Neural cell (in vitro differentiated cells): ENCODE data around the gene SLC24A3. TPM values are rescaled to one million over a fixed set of nuclear protein-coding genes. Genes with fewer than 3 reads are reported as not detected.

ENCODE experiments used
- H2AFZ ChIP-seq: fragments of 200-600, 300-800 bp; sonication (generic), shearing (Covaris generic); 2 replicates; pipeline ENCODE4 v1.6.0; 2014; ENCODE audit warnings: low read depth, mild to moderate bottlenecking, antibody characterized with exemption, low read length, moderate library complexity
- H3F3A ChIP-seq: fragments of 200-600 bp; shearing (Covaris generic); 2 replicates; pipeline ENCODE4 v1.6.1; 2016; ENCODE audit warnings: mild to moderate bottlenecking, moderate library complexity, mixed read lengths, antibody characterized with exemption, low read length; ENCODE audit not compliant: insufficient read depth, poor library complexity, severe bottlenecking
- H3K27ac ChIP-seq: fragments of 200-600, 300-800 bp; sonication (generic), shearing (Covaris generic); 2 replicates; pipeline ENCODE4 v1.5.1; 2014; ENCODE audit warnings: mild to moderate bottlenecking, low read length, moderate library complexity
- H3K27me3 ChIP-seq: fragments of 300-800, 200-600 bp; sonication (generic), shearing (Covaris generic); 2 replicates; pipeline ENCODE4 v1.6.0; 2014; ENCODE audit warnings: mild to moderate bottlenecking, low read depth, low read length, moderate library complexity; ENCODE audit not compliant: insufficient read depth
- H3K36me3 ChIP-seq: fragments of 300-800, 200-600 bp; sonication (generic), shearing (Covaris generic); 2 replicates; pipeline ENCODE4 v1.5.1; 2014; ENCODE audit warnings: mild to moderate bottlenecking, antibody characterized with exemption, low read length, moderate library complexity; ENCODE audit not compliant: insufficient read depth
- H3K4me2 ChIP-seq: fragments of 300-800, 200-600 bp; sonication (generic), shearing (Covaris generic); 2 replicates; pipeline ENCODE4 v1.6.0; 2014; ENCODE audit warnings: mild to moderate bottlenecking, low read length
- H3K4me3 ChIP-seq: fragments of 300-800, 200-600 bp; sonication (generic), shearing (Covaris generic); 2 replicates; pipeline ENCODE4 v1.5.1; 2014; ENCODE audit warnings: mild to moderate bottlenecking, low read length, moderate library complexity
- H3K79me2 ChIP-seq: fragments of 200-600 bp; shearing (Covaris generic); replicated peaks from 2 replicates; pipeline ENCODE4 v1.6.0; 2014; ENCODE audit warnings: mild to moderate bottlenecking, low read length, moderate library complexity; ENCODE audit not compliant: insufficient read depth
- H3K9ac ChIP-seq: fragments of 300-800, 200-600 bp; sonication (generic), shearing (Covaris generic); 2 replicates; pipeline ENCODE4 v1.6.1; 2016; ENCODE audit warnings: mild to moderate bottlenecking, low read length, mixed read lengths
- H3K9me2 ChIP-seq: fragments of 200-600 bp; shearing (Covaris generic); 2 replicates; pipeline ENCODE4 v1.6.1; 2016; ENCODE audit warnings: mild to moderate bottlenecking, low read length, mixed read lengths; ENCODE audit not compliant: insufficient read depth
- H3K9me3 ChIP-seq: fragments of 200-600, 300-800 bp; sonication (generic), shearing (Covaris generic); 2 replicates; pipeline ENCODE4 v1.6.1; 2016; ENCODE audit warnings: mild to moderate bottlenecking, mixed run types, low read length, moderate library complexity, mixed read lengths
- H4K20me1 ChIP-seq: fragments of 200-600 bp; shearing (Covaris generic); 2 replicates; pipeline ENCODE4 v1.6.1; 2016; ENCODE audit warnings: mild to moderate bottlenecking, mixed run types; ENCODE audit not compliant: insufficient read depth
- CTCF ChIP-seq: fragments of 450-650 bp; IDR thresholded peaks from 2 replicates; pipeline ENCODE4 v1.5.1; 2014; ENCODE audit warnings: antibody characterized with exemption, mild to moderate bottlenecking, moderate library complexity; ENCODE audit not compliant: poor library complexity, severe bottlenecking
- EP300 ChIP-seq: fragments of 450-650 bp; conservative IDR thresholded peaks from 2 replicates; pipeline ENCODE4 v1.6.1; 2014; ENCODE audit warnings: antibody characterized with exemption, mild to moderate bottlenecking, moderate library complexity; ENCODE audit not compliant: poor library complexity, severe bottlenecking
- EZH2 ChIP-seq: fragments of 200-600, 300-800 bp; shearing (Covaris generic), sonication (generic); IDR thresholded peaks from 2 replicates; pipeline ENCODE4 v1.6.1; 2014; ENCODE audit warnings: antibody characterized with exemption, low read length, borderline replicate concordance, mild to moderate bottlenecking; ENCODE audit not compliant: insufficient read depth, poor library complexity, severe bottlenecking
- MXI1 ChIP-seq: fragments of 450-650 bp; conservative IDR thresholded peaks from 2 replicates; pipeline ENCODE4 v1.6.1; 2014; ENCODE audit warnings: antibody characterized with exemption, mild to moderate bottlenecking; ENCODE audit not compliant: poor library complexity, severe bottlenecking
- POLR2AphosphoS5 ChIP-seq: IDR thresholded peaks from 2 replicates; pipeline ENCODE4 v1.6.1; 2012
- RAD21 ChIP-seq: fragments of 450-650 bp; conservative IDR thresholded peaks from 2 replicates; pipeline ENCODE4 v1.6.1; 2014; ENCODE audit warnings: antibody characterized with exemption, mild to moderate bottlenecking, moderate library complexity
- REST ChIP-seq: IDR thresholded peaks from 2 replicates; pipeline ENCODE4 v1.6.1; 2012; ENCODE audit warnings: borderline replicate concordance
- SMC3 ChIP-seq: fragments of 450-650 bp; conservative IDR thresholded peaks from 2 replicates; pipeline ENCODE4 v1.6.1; 2014; ENCODE audit warnings: antibody characterized with exemption, mild to moderate bottlenecking, moderate library complexity; ENCODE audit not compliant: poor library complexity
- TAF1 ChIP-seq: IDR thresholded peaks from 2 replicates; pipeline ENCODE4 v1.6.1; 2012; ENCODE audit warnings: low read depth
- polyA plus RNA-seq: library from polyadenylated mRNA; depleted of rRNA; stranded (reverse); fragments of >200 nt; gene quantifications from 2 replicates; pipeline ENCODE4 v1.2.3, GENCODE V29; 2014

Gene SLC24A3
- polyA plus RNA-seq, 1 donor from 2014 or later: 6.5 TPM

GRCh38 chr20:19218411-19218810, 6.0 kb downstream of the SLC24A3 start:
- Histone ChIP-seq H3K27me3 (no peaks in the 10 kb centered on the region), H3K36me3 (no peaks in the 10 kb centered on the region), H3K4me3 (no peak overlapping the region), H3K9me2 (no peaks in the 10 kb centered on the region), H2AFZ (no peak overlapping the region), H3K27ac (no peak overlapping the region), H3F3A (no peaks in the 10 kb centered on the region), H3K9me3 (no peaks in the 10 kb centered on the region), H3K79me2 (no peaks in the 10 kb centered on the region), H3K4me2 (no peak overlapping the region), H4K20me1 (no peaks in the 10 kb centered on the region), H3K9ac (no peak overlapping the region)
- TF ChIP-seq SMC3 (no peak), EZH2 (no peak), TAF1 (no peak), EP300 (no peak), MXI1 (no peak), POLR2AphosphoS5 (no peak), RAD21 (no peak), CTCF (no peak), REST (no peak)

- TF ChIP-seq RAD21 (no peak), TAF1 (no peak), POLR2AphosphoS5 (no peak), SMC3 (no peak), MXI1 (no peak), EP300 (no peak), REST (no peak), EZH2 (no peak), CTCF (no peak)
- Histone ChIP-seq H3K27ac (no peak overlapping the region), H3F3A (no peaks in the 10 kb centered on the region), H4K20me1 (no peaks in the 10 kb centered on the region), H3K36me3 (no peaks in the 10 kb centered on the region), H2AFZ (no peak overlapping the region), H3K9me3 (no peaks in the 10 kb centered on the region), H3K4me3 (no peak overlapping the region), H3K27me3 (no peaks in the 10 kb centered on the region), H3K79me2 (no peaks in the 10 kb centered on the region), H3K4me2 (no peak overlapping the region), H3K9ac (no peak overlapping the region), H3K9me2 (no peaks in the 10 kb centered on the region)
These were observed 10.1 kb downstream of the SLC24A3 start for GRCh38 chr20:19222520-19223040.
